ENCODE data around the gene PMPCA. TPM values are rescaled to one million over a fixed set of nuclear protein-coding genes. Genes with fewer than 3 reads are reported as not detected.

The PMPCA gene
- total RNA-seq, 4 donors from 2014 or later: 35.9 to 63.1 (median 42.7) TPM

DNA sequence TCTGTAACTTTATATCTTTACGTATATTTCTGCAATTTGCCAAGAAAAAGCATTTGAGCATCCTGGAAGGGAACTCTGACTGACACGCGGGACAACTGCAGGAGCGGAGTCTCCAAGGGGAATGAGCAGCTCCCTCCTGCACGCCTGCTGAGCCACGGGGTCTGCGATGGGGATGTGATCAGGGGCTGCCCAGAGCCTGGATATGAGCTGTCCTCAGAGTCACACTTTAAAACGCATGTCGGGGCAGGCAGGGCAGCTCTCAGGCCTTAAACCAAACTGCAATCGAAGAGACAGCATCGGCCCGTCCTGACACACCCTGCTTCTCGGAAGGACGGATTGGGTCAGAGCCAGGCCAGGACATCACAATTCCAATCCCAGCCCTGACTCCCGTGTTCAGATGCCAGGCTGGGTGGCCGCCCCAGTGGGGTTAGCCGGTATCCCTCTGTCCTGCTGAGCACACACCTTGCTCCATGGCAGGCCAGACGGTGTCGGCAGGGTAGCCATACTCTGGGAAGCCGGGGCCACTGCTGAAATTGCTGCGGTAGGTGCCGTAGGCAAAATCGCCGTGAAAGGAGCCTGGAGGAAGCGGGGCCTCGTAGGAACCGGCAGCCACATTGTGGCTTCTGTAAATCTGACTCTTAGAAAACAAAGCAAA is 55.2 kb downstream of the PMPCA start:
- in situ Hi-C loops (cut with MboI; ENCODE audit: low sequenced_read_pairs in 4 of 4): no loop called here
- Histone ChIP-seq H3K4me3 (no peak overlapping the region), H3K9me3 (no peaks in the 10 kb centered on the region), H3K27ac (no peak overlapping the region), H3K36me3 (peaks cover 4 to 94% of the 10 kb centered on the region in 2 donors), H3K27me3 (no peaks in the 10 kb centered on the region), H3K4me1 (no peaks in the 10 kb centered on the region)
- TF ChIP-seq, protein P1, sequence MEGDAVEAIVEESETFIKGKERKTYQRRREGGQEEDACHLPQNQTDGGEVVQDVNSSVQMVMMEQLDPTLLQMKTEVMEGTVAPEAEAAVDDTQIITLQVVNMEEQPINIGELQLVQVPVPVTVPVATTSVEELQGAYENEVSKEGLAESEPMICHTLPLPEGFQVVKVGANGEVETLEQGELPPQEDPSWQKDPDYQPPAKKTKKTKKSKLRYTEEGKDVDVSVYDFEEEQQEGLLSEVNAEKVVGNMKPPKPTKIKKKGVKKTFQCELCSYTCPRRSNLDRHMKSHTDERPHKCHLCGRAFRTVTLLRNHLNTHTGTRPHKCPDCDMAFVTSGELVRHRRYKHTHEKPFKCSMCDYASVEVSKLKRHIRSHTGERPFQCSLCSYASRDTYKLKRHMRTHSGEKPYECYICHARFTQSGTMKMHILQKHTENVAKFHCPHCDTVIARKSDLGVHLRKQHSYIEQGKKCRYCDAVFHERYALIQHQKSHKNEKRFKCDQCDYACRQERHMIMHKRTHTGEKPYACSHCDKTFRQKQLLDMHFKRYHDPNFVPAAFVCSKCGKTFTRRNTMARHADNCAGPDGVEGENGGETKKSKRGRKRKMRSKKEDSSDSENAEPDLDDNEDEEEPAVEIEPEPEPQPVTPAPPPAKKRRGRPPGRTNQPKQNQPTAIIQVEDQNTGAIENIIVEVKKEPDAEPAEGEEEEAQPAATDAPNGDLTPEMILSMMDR (IDR thresholded peaks at IDR 0.05 in 4 of 5, conservative IDR thresholded peaks at IDR 0.05 in 1 of 5): no peak
- TF ChIP-seq POLR2A (IDR thresholded peaks at IDR 0.05): no peak
- no peak for DNase-seq
- ATAC-seq: no peak
- intact Hi-C loops (cut with DNase I; ENCODE audit: low total_unique reads): no loop called here

DNA sequence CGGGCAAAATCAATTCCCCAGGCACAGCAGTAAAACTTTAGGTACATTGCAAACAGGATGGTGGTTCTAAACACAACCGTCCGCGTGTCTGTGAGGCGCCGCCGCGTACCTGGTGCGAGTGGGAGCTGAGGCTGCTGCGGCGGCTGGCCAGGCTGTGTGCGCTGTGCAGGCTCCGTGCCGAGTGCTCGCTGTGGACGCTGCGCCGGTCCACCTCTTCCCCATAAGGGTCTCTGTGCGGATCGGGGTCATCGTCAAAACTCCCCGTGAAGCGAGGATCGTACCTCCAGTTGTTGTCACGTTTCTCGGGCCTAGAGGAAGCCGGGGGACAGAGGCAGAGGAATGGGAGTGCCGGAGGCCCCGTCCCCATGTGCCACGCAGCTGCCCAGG is 55.7 kb downstream of the PMPCA start:
- H3K4me3 ChIP-seq: no peak overlapping the region
- no peak for TF ChIP-seq POLR2A (IDR thresholded peaks at IDR 0.05)
- TF ChIP-seq, protein P1 (IDR thresholded peaks at IDR 0.05 in 4 of 5, conservative IDR thresholded peaks at IDR 0.05 in 1 of 5): no peak
- in situ Hi-C loops (cut with MboI; ENCODE audit: low sequenced_read_pairs in 4 of 4): no loop called here
- H3K4me1 ChIP-seq: no peaks in the 10 kb centered on the region
- H3K36me3 ChIP-seq: peaks cover 4 to 94% of the 10 kb centered on the region in 2 donors
- ATAC-seq (no peak), DNase-seq (no peak)
- intact Hi-C loops (cut with DNase I; ENCODE audit: low total_unique reads): no loop called here
- no peaks in the 10 kb centered on the region for H3K27me3 ChIP-seq
- no peaks in the 10 kb centered on the region for H3K9me3 ChIP-seq
- H3K27ac ChIP-seq: no peak overlapping the region

DNA sequence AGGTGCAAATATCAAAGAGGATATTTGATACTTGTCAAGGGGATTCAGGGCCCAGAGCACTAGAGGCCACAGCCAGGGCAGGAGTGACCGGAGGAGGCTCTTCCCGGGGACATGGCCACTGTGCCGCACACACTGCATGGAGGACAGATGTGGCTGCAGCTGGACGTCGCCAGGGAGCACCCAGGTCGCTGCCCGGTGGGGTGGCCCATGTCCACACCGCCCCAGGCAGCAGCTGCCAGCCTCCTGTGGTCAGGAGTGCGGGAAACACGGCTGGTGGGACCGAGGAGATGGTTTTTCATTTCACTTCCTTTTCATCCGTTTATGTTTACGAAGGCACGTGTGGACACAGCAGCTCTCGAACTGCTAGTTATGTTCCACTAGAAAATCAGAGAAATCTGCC is 57.3 kb downstream of the PMPCA start:
- no peak for TF ChIP-seq POLR2A (IDR thresholded peaks at IDR 0.05)
- TF ChIP-seq, protein P1 (IDR thresholded peaks at IDR 0.05 in 4 of 5, conservative IDR thresholded peaks at IDR 0.05 in 1 of 5): no peak
- H3K4me1 ChIP-seq: no peaks in the 10 kb centered on the region
- DNase-seq (no peak), ATAC-seq (no peak)
- H3K4me3 ChIP-seq: no peak overlapping the region
- no peak overlapping the region for H3K27ac ChIP-seq
- intact Hi-C loops (cut with DNase I; ENCODE audit: low total_unique reads): no loop called here
- H3K36me3 ChIP-seq: peaks cover 4 to 90% of the 10 kb centered on the region in 2 donors
- no peaks in the 10 kb centered on the region for H3K9me3 ChIP-seq
- H3K27me3 ChIP-seq: no peaks in the 10 kb centered on the region
- in situ Hi-C loops (cut with MboI; ENCODE audit: low sequenced_read_pairs in 4 of 4): no loop called here

DNA sequence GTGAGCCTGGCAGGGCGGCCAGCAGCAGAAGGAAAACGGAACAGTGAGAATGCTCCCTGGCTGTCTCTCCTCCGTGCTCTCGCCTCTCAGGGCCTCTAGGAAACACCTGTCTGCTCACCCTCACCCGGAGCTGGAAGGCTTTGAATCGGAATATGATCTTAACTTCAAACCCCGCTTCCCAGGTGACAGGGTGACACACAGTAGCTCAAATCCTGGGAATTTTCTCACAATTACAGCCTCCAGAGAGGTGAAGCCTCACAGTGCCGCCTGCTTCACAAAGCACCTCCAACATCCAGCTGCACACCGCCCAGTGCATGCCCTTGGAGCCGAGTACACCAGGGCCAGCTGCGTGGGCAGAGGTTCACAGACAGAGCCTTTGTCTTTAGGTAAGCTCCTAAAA is 59.9 kb downstream of the PMPCA start:
- Histone ChIP-seq H3K4me1 (no peaks in the 10 kb centered on the region), H3K36me3 (peaks cover 0 to 90% of the 10 kb centered on the region in 2 donors), H3K4me3 (no peak overlapping the region), H3K9me3 (no peaks in the 10 kb centered on the region), H3K27ac (no peak overlapping the region), H3K27me3 (no peaks in the 10 kb centered on the region)
- DNase-seq (no peak), ATAC-seq (no peak)
- no peak for TF ChIP-seq POLR2A (IDR thresholded peaks at IDR 0.05)
- TF ChIP-seq, protein P1 (IDR thresholded peaks at IDR 0.05 in 4 of 5, conservative IDR thresholded peaks at IDR 0.05 in 1 of 5): no peak
- in situ Hi-C loops (cut with MboI; ENCODE audit: low sequenced_read_pairs in 4 of 4): no loop called here
- intact Hi-C loops (cut with DNase I; ENCODE audit: low total_unique reads): no loop called here

All from gastrocnemius medialis (tissue), 4 donors.